Testis (tissue), 2 donors: ENCODE data around the gene ARL5A.

Experiments
- CTCF ChIP-seq, 3 experiments: fragments of 450-650 bp in 2 of 3; fragments of 200-600 bp in 1 of 3; sonication (generic) in 1 of 3; IDR thresholded peaks; one replicate each; pipeline ENCODE4 v1.5.1; 2016 to 2019; ENCODE audit warnings: antibody characterized with exemption in 3 of 3, mild to moderate bottlenecking in 2 of 3, moderate library complexity in 1 of 3
- POLR2A ChIP-seq: fragments of 450-650 bp; IDR thresholded peaks from one replicate; pipeline ENCODE4 v1.6.1; 2017; ENCODE audit warnings: antibody characterized with exemption, mild to moderate bottlenecking, moderate library complexity

GRCh38 chr2:151774506-151774905 lies 53.7 kb downstream of the ARL5A start:
- no peak for TF ChIP-seq CTCF (IDR thresholded peaks at IDR 0.05)
- TF ChIP-seq POLR2A: no peak
